ENCODE data around the gene IFNLR1. TPM values are rescaled to one million over a fixed set of nuclear protein-coding genes. Genes with fewer than 3 reads are reported as not detected.

The IFNLR1 gene
- total and polyA plus RNA-seq, 2 donors (not counting 3 experiments of a cell fraction or from before 2014, with no cell fraction given) = 0.01 TPM; not detected in 1

GRCh38 chr1:24107462-24108138 is 79.5 kb downstream of the IFNLR1 start:
- no peaks in the 10 kb centered on the region for H3K9me3 ChIP-seq (replicated peaks; ENCODE audit: control insufficient read depth, insufficient read depth, low read length)
- DNase-seq (ENCODE audit: low read depth, low spot score) (peak; percentile 24), FAIRE-seq (peak; percentile 63)
- intact Hi-C loops (cut with micrococcal nuclease) = no loop called here
- H4K20me1 ChIP-seq (replicated peaks; ENCODE audit: control insufficient read depth, extremely low read depth, insufficient read depth, low read length) = no peaks in the 10 kb centered on the region
- H3K79me2 ChIP-seq (ENCODE audit: control insufficient read depth, insufficient read depth, low read length) = no peaks in the 10 kb centered on the region
- H3K36me3 ChIP-seq (ENCODE audit: control insufficient read depth in 2 of 2, extremely low read depth in 1 of 2, insufficient read depth in 2 of 2, low read length in 2 of 2) = no peaks in the 10 kb centered on the region
- peak overlapping the region; percentile 91 for H2AFZ ChIP-seq (ENCODE audit: low read depth, low read length)
- no peak overlapping the region for H3K4me2 ChIP-seq (ENCODE audit: insufficient read depth, low read length)
- CTCF ChIA-PET = interaction anchor here (1.5 kb wide), 1 partner anchor 12 kb away, joined by 4 read pairs; no protein-coding TSS in a partner anchor
- no TSS peak for BruUV-seq (replicated peaks)
- no peaks in the 10 kb centered on the region for H3K27me3 ChIP-seq (ENCODE audit: control insufficient read depth in 2 of 2, insufficient read depth in 2 of 2, low read length in 2 of 2)
- dilution Hi-C loops (cut with MboI; ENCODE audit: extremely low pct_ligation_motif_present, low sequenced_read_pairs) = no loop called here
- H3K9ac ChIP-seq (replicated peaks; ENCODE audit: extremely low read depth, insufficient read depth, low read length) = peak overlapping the region; percentile 2
- peak; percentile 18 for TF ChIP-seq FOS (IDR thresholded peaks at IDR 0.05; ENCODE audit: borderline replicate concordance, insufficient read depth, low read length)
- TF ChIP-seq JUN (IDR thresholded peaks at IDR 0.05; ENCODE audit: borderline replicate concordance, insufficient read depth, insufficient read length, low read depth) = no peak
- TF ChIP-seq GATA2 (IDR thresholded peaks at IDR 0.05; ENCODE audit: insufficient read depth, insufficient read length, low read depth, low read length) = no peak
- TF ChIP-seq, protein P1, sequence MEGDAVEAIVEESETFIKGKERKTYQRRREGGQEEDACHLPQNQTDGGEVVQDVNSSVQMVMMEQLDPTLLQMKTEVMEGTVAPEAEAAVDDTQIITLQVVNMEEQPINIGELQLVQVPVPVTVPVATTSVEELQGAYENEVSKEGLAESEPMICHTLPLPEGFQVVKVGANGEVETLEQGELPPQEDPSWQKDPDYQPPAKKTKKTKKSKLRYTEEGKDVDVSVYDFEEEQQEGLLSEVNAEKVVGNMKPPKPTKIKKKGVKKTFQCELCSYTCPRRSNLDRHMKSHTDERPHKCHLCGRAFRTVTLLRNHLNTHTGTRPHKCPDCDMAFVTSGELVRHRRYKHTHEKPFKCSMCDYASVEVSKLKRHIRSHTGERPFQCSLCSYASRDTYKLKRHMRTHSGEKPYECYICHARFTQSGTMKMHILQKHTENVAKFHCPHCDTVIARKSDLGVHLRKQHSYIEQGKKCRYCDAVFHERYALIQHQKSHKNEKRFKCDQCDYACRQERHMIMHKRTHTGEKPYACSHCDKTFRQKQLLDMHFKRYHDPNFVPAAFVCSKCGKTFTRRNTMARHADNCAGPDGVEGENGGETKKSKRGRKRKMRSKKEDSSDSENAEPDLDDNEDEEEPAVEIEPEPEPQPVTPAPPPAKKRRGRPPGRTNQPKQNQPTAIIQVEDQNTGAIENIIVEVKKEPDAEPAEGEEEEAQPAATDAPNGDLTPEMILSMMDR (IDR thresholded peaks at IDR 0.05; ENCODE audit: extremely low read depth in 1 of 2, insufficient read depth in 1 of 2, low read depth in 1 of 2, low read length in 2 of 2) = no peak
- H3K4me1 ChIP-seq (ENCODE audit: control insufficient read depth, extremely low read depth, insufficient read depth, low read length) = peaks cover 25% of the 10 kb centered on the region
- POLR2A ChIA-PET = no interaction called here
- no peaks in the 10 kb centered on the region for H3K9me1 ChIP-seq (replicated peaks; ENCODE audit: control insufficient read depth, extremely low read depth, insufficient read depth, low read length)
- no peak overlapping the region for H3K27ac ChIP-seq (ENCODE audit: insufficient read depth, low read depth, low read length)
- no peak overlapping the region for H3K4me3 ChIP-seq (replicated peaks in 1 of 3; ENCODE audit: insufficient read depth in 1 of 3, low read depth in 1 of 3, low read length in 3 of 3)

Measured in endothelial cell of umbilical vein (primary cell).